CD4-positive, CD25-positive, alpha-beta regulatory T cell (primary cell): ENCODE measurements around the gene C2orf72. TPM values are rescaled to one million over a fixed set of nuclear protein-coding genes. Genes with fewer than 3 reads are reported as not detected.
"Not testable (repeated sequence)": the region's sequence is repeated elsewhere in the genome, so short reads cannot be mapped to it uniquely, and the experiment has no call there.

Experiments used
- ATAC-seq, 2 donors: fragments of 150-1000 bp; cut with Tn5 transposase; one replicate each; pipeline ENCODE4 v1.10.0; 2021; ENCODE audit warnings: low read depth in 2 of 2, moderate number of reproducible peaks in 2 of 2, moderate library complexity in 1 of 2
- DNase-seq, 3 donors: peaks; one replicate each; pipeline versions ENCODE4 v3.0.0 to v3.0.0-alpha.2; 2012 to 2022; ENCODE audit warnings: mixed read lengths in 1 of 3
- H3K27ac ChIP-seq: one replicate; pipeline ENCODE4 v1.7.0; 2013; ENCODE audit warnings: mild to moderate bottlenecking, low read length; ENCODE audit not compliant: insufficient read depth, poor library complexity, severe bottlenecking
- H3K27me3 ChIP-seq: one replicate; pipeline ENCODE4 v1.7.0; 2013; ENCODE audit warnings: low read length; ENCODE audit not compliant: control insufficient read depth, insufficient read depth
- H3K36me3 ChIP-seq: one replicate; pipeline ENCODE4 v1.7.0; 2013; ENCODE audit warnings: mild to moderate bottlenecking, low read length, moderate library complexity; ENCODE audit not compliant: control insufficient read depth, insufficient read depth
- H3K4me1 ChIP-seq: 2 replicates; pipeline ENCODE4 v1.7.0; 2013; ENCODE audit warnings: mild to moderate bottlenecking, low read length; ENCODE audit not compliant: insufficient read depth, control insufficient read depth, poor library complexity, severe bottlenecking
- H3K4me3 ChIP-seq: one replicate; pipeline ENCODE4 v1.7.0; 2013; ENCODE audit warnings: low read depth, mild to moderate bottlenecking, low read length, moderate library complexity
- H3K9me3 ChIP-seq, 2 experiments: 1 replicate in 1 of 2; 2 replicates in 1 of 2; pipeline ENCODE4 v1.7.0; 2013; ENCODE audit warnings: low read length in 2 of 2, mild to moderate bottlenecking in 1 of 2, moderate library complexity in 1 of 2; ENCODE audit not compliant: control insufficient read depth in 2 of 2
- H3K27ac Mint-ChIP-seq, 3 donors: one replicate each; pipeline ENCODE4 v1.8.0; 2020 to 2022; ENCODE audit warnings: mild to moderate bottlenecking in 3 of 3, mixed read lengths in 3 of 3, moderate library complexity in 2 of 3
- H3K27me3 Mint-ChIP-seq: one replicate; pipeline ENCODE4 v1.8.0; 2022; ENCODE audit warnings: mild to moderate bottlenecking, mixed read lengths
- H3K36me3 Mint-ChIP-seq: one replicate; pipeline ENCODE4 v1.8.0; 2020; ENCODE audit warnings: mixed read lengths
- H3K4me1 Mint-ChIP-seq, 4 donors: one replicate each; pipeline ENCODE4 v1.8.0; 2020 to 2022; ENCODE audit warnings: mixed read lengths in 4 of 4, mild to moderate bottlenecking in 1 of 4
- H3K4me3 Mint-ChIP-seq, 4 donors: one replicate each; pipeline ENCODE4 v1.8.0; 2020 to 2022; ENCODE audit warnings: mild to moderate bottlenecking in 4 of 4, mixed read lengths in 4 of 4, moderate library complexity in 3 of 4
- H3K9me3 Mint-ChIP-seq, 7 donors: one replicate each; pipeline ENCODE4 v1.8.0; 2020 to 2022; ENCODE audit warnings: mixed read lengths in 7 of 7, mild to moderate bottlenecking in 3 of 7, moderate library complexity in 2 of 7
- polyA plus RNA-seq, 4 donors: library from polyadenylated mRNA; unstranded; fragments of 300-500 nt; fragmentation: Illumina TruSeq; gene quantifications; one replicate each; pipeline ENCODE4 v1.2.3, GENCODE V29; 2021
- total RNA-seq: library from RNA; stranded (reverse); gene quantifications from one replicate; pipeline ENCODE4 v1.2.3, GENCODE V29; 2022

Gene C2orf72
- total and polyA plus RNA-seq, 5 donors from 2014 or later = not detected

- H3K9me3 Mint-ChIP-seq = peaks cover 0 to 3% (median 0%) of the 10 kb centered on the region in 7 donors
- Histone ChIP-seq H3K27me3 (peaks cover 9% of the 10 kb centered on the region), H3K4me1 (no peaks in the 10 kb centered on the region), H3K27ac (no peak overlapping the region), H3K36me3 (no peaks in the 10 kb centered on the region), H3K4me3 (no peak overlapping the region), H3K9me3 (no peaks in the 10 kb centered on the region)
- peaks cover 55% of the 10 kb centered on the region for H3K27me3 Mint-ChIP-seq
- no peak for ATAC-seq
- H3K36me3 Mint-ChIP-seq = no peaks in the 10 kb centered on the region
- peaks cover 0 to 4% (median 2%) of the 10 kb centered on the region in 4 donors for H3K4me1 Mint-ChIP-seq
- no peak overlapping the region for H3K4me3 Mint-ChIP-seq
- H3K27ac Mint-ChIP-seq = no peak overlapping the region
- no peak for DNase-seq
Measured at GRCh38 chr2:231015478-231015877, 21.8 kb upstream of the C2orf72 start.

- Mint-ChIP-seq H3K4me3 (no peak overlapping the region), H3K9me3 (peaks cover 0 to 3% (median 0%) of the 10 kb centered on the region in 7 donors), H3K36me3 (no peaks in the 10 kb centered on the region), H3K27ac (no peak overlapping the region), H3K4me1 (peaks cover 0 to 4% (median 2%) of the 10 kb centered on the region in 4 donors), H3K27me3 (peaks cover 56% of the 10 kb centered on the region)
- ATAC-seq (no peak), DNase-seq (no peak)
- no peak overlapping the region for H3K4me3 ChIP-seq
- H3K9me3 ChIP-seq = no peaks in the 10 kb centered on the region
- no peaks in the 10 kb centered on the region for H3K4me1 ChIP-seq
- peaks cover 9% of the 10 kb centered on the region for H3K27me3 ChIP-seq
- H3K36me3 ChIP-seq = no peaks in the 10 kb centered on the region
- H3K27ac ChIP-seq = no peak overlapping the region
Measured at GRCh38 chr2:231015926-231016325, 21.4 kb upstream of the C2orf72 start.

DNA sequence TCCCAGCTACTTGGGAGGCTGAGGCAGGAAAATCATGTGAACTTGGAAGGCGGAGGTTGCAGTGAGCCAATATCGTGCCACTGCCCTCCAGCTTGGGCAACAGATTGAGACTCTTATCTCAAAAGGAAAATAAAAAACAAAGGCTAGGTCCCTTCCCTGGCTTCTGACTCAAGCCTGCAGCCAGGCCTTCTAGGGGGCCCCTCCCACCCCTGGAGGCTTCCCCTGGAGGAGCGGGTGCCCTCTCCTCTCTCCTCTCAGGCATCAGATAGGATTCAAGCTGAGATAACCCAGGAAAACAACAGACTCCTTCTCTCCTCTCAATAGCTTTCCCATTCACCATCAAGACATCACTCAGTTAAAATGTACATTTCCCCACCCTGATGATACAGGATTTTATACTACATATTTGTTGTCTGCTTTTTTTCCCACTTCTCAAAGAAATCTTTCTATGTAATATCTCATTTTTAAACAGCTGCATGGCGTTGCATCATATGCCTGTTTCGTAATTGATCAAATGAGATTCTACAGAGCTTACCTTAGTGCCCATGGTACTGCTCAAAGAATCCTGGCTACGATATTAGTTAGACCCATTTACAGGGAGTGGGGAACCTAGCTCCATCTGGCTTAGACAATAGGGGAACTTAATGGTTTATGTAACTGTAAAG lies 20.6 kb upstream of the C2orf72 start:
- no peak for ATAC-seq
- Mint-ChIP-seq H3K4me3 (no peak overlapping the region), H3K27ac (no peak overlapping the region), H3K27me3 (peaks cover 58% of the 10 kb centered on the region), H3K9me3 (peaks cover 0 to 3% (median 0%) of the 10 kb centered on the region in 7 donors), H3K4me1 (peaks cover 0 to 4% (median 2%) of the 10 kb centered on the region in 4 donors), H3K36me3 (no peaks in the 10 kb centered on the region)
- no peaks in the 10 kb centered on the region for H3K4me1 ChIP-seq
- no peak overlapping the region for H3K27ac ChIP-seq
- peaks cover 9% of the 10 kb centered on the region for H3K27me3 ChIP-seq
- H3K4me3 ChIP-seq = no peak overlapping the region
- no peaks in the 10 kb centered on the region for H3K36me3 ChIP-seq
- DNase-seq = no peak
- no peaks in the 10 kb centered on the region for H3K9me3 ChIP-seq

DNA sequence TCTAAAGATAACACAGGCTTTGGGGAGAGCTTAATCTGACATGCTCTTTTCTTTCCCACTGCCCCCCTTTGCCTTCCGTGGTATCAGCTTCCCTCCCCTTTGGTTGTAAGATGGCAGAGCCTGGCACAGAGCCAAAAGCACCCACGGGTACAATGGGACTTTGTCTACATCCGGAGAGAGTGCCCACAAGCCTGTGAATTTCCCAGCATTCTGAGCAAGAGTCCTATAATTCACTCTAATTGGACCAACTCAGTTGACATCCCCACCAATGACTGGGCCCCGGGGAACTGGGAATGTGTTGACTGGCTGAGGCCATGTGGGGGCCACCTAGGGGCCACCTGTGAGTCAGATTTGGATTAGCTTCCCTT lies 20.1 kb upstream of the C2orf72 start:
- no peaks in the 10 kb centered on the region for H3K4me1 ChIP-seq
- H3K9me3 Mint-ChIP-seq = peaks cover 0 to 3% (median 0%) of the 10 kb centered on the region in 7 donors
- H3K4me3 Mint-ChIP-seq = no peak overlapping the region
- no peak overlapping the region for H3K27ac ChIP-seq
- DNase-seq (no peak), ATAC-seq (no peak)
- peaks cover 9% of the 10 kb centered on the region for H3K27me3 ChIP-seq
- peaks cover 0 to 4% (median 2%) of the 10 kb centered on the region in 4 donors for H3K4me1 Mint-ChIP-seq
- no peak overlapping the region for H3K27ac Mint-ChIP-seq
- no peaks in the 10 kb centered on the region for H3K36me3 Mint-ChIP-seq
- no peaks in the 10 kb centered on the region for H3K9me3 ChIP-seq
- no peaks in the 10 kb centered on the region for H3K36me3 ChIP-seq
- H3K27me3 Mint-ChIP-seq = peaks cover 56% of the 10 kb centered on the region
- no peak overlapping the region for H3K4me3 ChIP-seq

DNA sequence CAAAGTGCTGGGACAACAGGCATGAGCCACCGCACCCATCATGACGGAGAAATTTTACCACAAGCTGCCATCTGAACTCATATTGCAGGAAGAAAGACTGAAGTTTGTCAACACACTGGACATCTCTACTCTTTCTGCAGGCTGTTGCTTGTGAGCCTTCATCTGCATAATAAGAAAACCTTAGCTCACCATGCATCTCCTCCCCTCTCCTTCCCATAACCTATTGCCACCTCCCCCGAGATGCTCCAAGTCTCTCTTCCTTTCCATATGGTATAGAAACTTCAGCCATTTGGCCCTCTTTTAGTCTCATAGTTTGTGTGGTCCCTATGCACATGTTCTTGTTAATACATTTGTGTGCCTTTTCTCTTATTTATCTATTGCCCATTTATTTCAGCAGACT lies 19.1 kb upstream of the C2orf72 start:
- no peaks in the 10 kb centered on the region for H3K9me3 ChIP-seq
- H3K4me1 ChIP-seq = no peaks in the 10 kb centered on the region
- H3K27me3 ChIP-seq = peaks cover 9% of the 10 kb centered on the region
- ATAC-seq (no peak), DNase-seq (no peak)
- no peak overlapping the region for H3K4me3 ChIP-seq
- H3K27ac ChIP-seq = no peak overlapping the region
- Mint-ChIP-seq H3K9me3 (peaks cover 0 to 3% (median 0%) of the 10 kb centered on the region in 7 donors), H3K36me3 (no peaks in the 10 kb centered on the region), H3K27ac (no peak overlapping the region), H3K4me1 (peaks cover 0 to 4% (median 2%) of the 10 kb centered on the region in 4 donors), H3K4me3 (no peak overlapping the region), H3K27me3 (peaks cover 46% of the 10 kb centered on the region)
- no peaks in the 10 kb centered on the region for H3K36me3 ChIP-seq

DNA sequence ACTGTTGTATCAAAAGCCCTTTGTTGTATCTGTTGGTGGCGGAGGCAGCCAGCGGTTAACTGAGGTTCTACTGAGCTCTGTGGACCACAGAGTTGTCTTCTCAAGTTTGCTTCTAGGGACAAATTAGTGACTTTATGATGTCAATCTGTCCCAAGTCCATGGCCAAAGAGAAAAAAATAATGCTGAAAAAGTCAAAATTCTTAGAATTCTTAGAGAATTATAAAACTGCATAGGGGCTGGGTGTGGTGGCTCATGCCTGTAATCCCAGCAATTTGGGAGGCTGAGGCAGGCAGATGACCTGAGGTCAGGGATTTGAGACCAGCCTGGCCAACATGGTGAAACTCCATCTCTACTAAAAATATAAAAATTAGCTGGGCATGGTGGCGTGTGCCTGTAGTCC lies 12.3 kb upstream of the C2orf72 start:
- not testable (repeated sequence) for H3K27me3 ChIP-seq, H3K9me3 Mint-ChIP-seq, H3K4me3 ChIP-seq, DNase-seq, H3K4me3 Mint-ChIP-seq, H3K27ac ChIP-seq, H3K4me1 Mint-ChIP-seq, H3K36me3 ChIP-seq, ATAC-seq, H3K27ac Mint-ChIP-seq, H3K4me1 ChIP-seq, H3K9me3 ChIP-seq, H3K36me3 Mint-ChIP-seq
- peaks cover 51% of the 10 kb centered on the region for H3K27me3 Mint-ChIP-seq

- DNase-seq = no peak
- no peaks in the 10 kb centered on the region for H3K36me3 ChIP-seq
- peaks cover 5% of the 10 kb centered on the region for H3K27me3 ChIP-seq
- Mint-ChIP-seq H3K9me3 (peaks cover 0 to 2% (median 0%) of the 10 kb centered on the region in 7 donors), H3K4me1 (no peaks in the 10 kb centered on the region), H3K27ac (no peak overlapping the region), H3K27me3 (peaks cover 59% of the 10 kb centered on the region), H3K4me3 (no peak overlapping the region), H3K36me3 (no peaks in the 10 kb centered on the region)
- H3K4me1 ChIP-seq = no peaks in the 10 kb centered on the region
- no peak for ATAC-seq
- no peak overlapping the region for H3K4me3 ChIP-seq
- H3K27ac ChIP-seq = no peak overlapping the region
- H3K9me3 ChIP-seq = no peaks in the 10 kb centered on the region
Measured at GRCh38 chr2:231028889-231029288, 8.4 kb upstream of the C2orf72 start.

GRCh38 chr2:231029563-231029962 lies 7.8 kb upstream of the C2orf72 start:
- H3K27me3 Mint-ChIP-seq = peaks cover 62% of the 10 kb centered on the region
- no peaks in the 10 kb centered on the region for H3K36me3 ChIP-seq
- no peak for ATAC-seq
- no peaks in the 10 kb centered on the region for H3K36me3 Mint-ChIP-seq
- no peak for DNase-seq
- H3K4me3 Mint-ChIP-seq = no peak overlapping the region
- no peaks in the 10 kb centered on the region for H3K9me3 ChIP-seq
- H3K27ac ChIP-seq = no peak overlapping the region
- peaks cover 0 to 2% (median 0%) of the 10 kb centered on the region in 7 donors for H3K9me3 Mint-ChIP-seq
- no peaks in the 10 kb centered on the region for H3K4me1 ChIP-seq
- no peaks in the 10 kb centered on the region for H3K4me1 Mint-ChIP-seq
- H3K27ac Mint-ChIP-seq = no peak overlapping the region
- no peak overlapping the region for H3K4me3 ChIP-seq
- H3K27me3 ChIP-seq = peaks cover 5% of the 10 kb centered on the region
